Measurements from ENCODE around the gene SFT2D2.

GRCh38 chr1:168235937-168236336 is 10.1 kb downstream of the SFT2D2 start:
- TF ChIP-seq CTCF (IDR thresholded peaks at IDR 0.05): no peak
- no peak for TF ChIP-seq EZH2 (IDR thresholded peaks at IDR 0.05)
- TF ChIP-seq EZH2phosphoT487 (IDR thresholded peaks at IDR 0.05): no peak

Measured in neural progenitor cell (in vitro differentiated cells).